Measurements from ENCODE around the gene PGLYRP2.
A peak's percentile ranks its signal among the peaks of the same experiment; 100 is the strongest.
"Not testable (repeated sequence)": the region's sequence is repeated elsewhere in the genome, so short reads cannot be mapped to it uniquely, and the experiment has no call there.

Gene PGLYRP2

GRCh38 chr19:15479391-15480345 lies at the start of gene PGLYRP2:
Gene PGLYRP2 (minus strand): TSS chr19:15479501. CDS start chr19:15479371, 130 bp downstream.
- no peak within 1 kb of the TSS for H3K27ac Mint-ChIP-seq
- no peak for ATAC-seq (ENCODE audit: low read depth)
- H3K27me3 Mint-ChIP-seq = no peaks in the 10 kb centered on the region
- H3K36me3 Mint-ChIP-seq = no peaks in the 10 kb centered on the region
- H3K4me3 Mint-ChIP-seq = no peak within 1 kb of the TSS
- H3K4me1 Mint-ChIP-seq = no peaks in the 10 kb centered on the region
- no peak for DNase-seq (ENCODE audit: low spot score in 2 of 2)
- no peaks in the 10 kb centered on the region for H3K9me3 Mint-ChIP-seq

GRCh38 chr19:15527705-15528104 lies 48.4 kb upstream of the PGLYRP2 start:
- Mint-ChIP-seq H3K27ac (no peak overlapping the region), H3K9me3 (peaks cover 7% of the 10 kb centered on the region), H3K4me3 (no peak overlapping the region), H3K4me1 (no peaks in the 10 kb centered on the region), H3K36me3 (peaks cover 3% of the 10 kb centered on the region), H3K27me3 (peaks cover 11% of the 10 kb centered on the region)
- ATAC-seq (ENCODE audit: low read depth) (no peak), DNase-seq (ENCODE audit: low spot score in 2 of 2) (no peak)

GRCh38 chr19:15526408-15526807 lies 47.1 kb upstream of the PGLYRP2 start:
- DNase-seq (ENCODE audit: low spot score in 2 of 2) (no peak), ATAC-seq (ENCODE audit: low read depth) (no peak)
- Mint-ChIP-seq H3K36me3 (peaks cover 3% of the 10 kb centered on the region), H3K4me1 (no peaks in the 10 kb centered on the region), H3K27ac (no peak overlapping the region), H3K4me3 (no peak overlapping the region), H3K9me3 (peaks cover 7% of the 10 kb centered on the region), H3K27me3 (peaks cover 12% of the 10 kb centered on the region)

- H3K4me1 Mint-ChIP-seq = no peaks in the 10 kb centered on the region
- H3K4me3 Mint-ChIP-seq = no peak overlapping the region
- DNase-seq (ENCODE audit: low spot score in 2 of 2) (no peak), ATAC-seq (ENCODE audit: low read depth) (no peak)
- peaks cover 10% of the 10 kb centered on the region for H3K27me3 Mint-ChIP-seq
- H3K27ac Mint-ChIP-seq = no peak overlapping the region
- peaks cover 5% of the 10 kb centered on the region for H3K9me3 Mint-ChIP-seq
- peaks cover under 1% of the 10 kb centered on the region for H3K36me3 Mint-ChIP-seq
Measured at GRCh38 chr19:15525291-15525690, 46.0 kb upstream of the PGLYRP2 start.

- H3K36me3 Mint-ChIP-seq = no peaks in the 10 kb centered on the region
- no peak overlapping the region for H3K27ac Mint-ChIP-seq
- H3K4me1 Mint-ChIP-seq = no peaks in the 10 kb centered on the region
- H3K4me3 Mint-ChIP-seq = no peak overlapping the region
- peaks cover 9% of the 10 kb centered on the region for H3K27me3 Mint-ChIP-seq
- no peak for DNase-seq (ENCODE audit: low spot score in 2 of 2)
- peaks cover 4% of the 10 kb centered on the region for H3K9me3 Mint-ChIP-seq
- ATAC-seq (ENCODE audit: low read depth) = no peak
Measured at GRCh38 chr19:15524781-15525180, 45.5 kb upstream of the PGLYRP2 start.

GRCh38 chr19:15519433-15519976 lies 40.2 kb upstream of the PGLYRP2 start:
- Mint-ChIP-seq H3K4me3 (no peak overlapping the region), H3K4me1 (no peaks in the 10 kb centered on the region), H3K27me3 (peaks cover 14% of the 10 kb centered on the region), H3K9me3 (peaks cover 3% of the 10 kb centered on the region), H3K27ac (no peak overlapping the region), H3K36me3 (peaks cover 2% of the 10 kb centered on the region)
- no peak for ATAC-seq (ENCODE audit: low read depth)
- no peak for DNase-seq (ENCODE audit: low spot score in 2 of 2)

- ATAC-seq (ENCODE audit: low read depth) = no peak
- Mint-ChIP-seq H3K4me3 (no peak overlapping the region), H3K9me3 (peaks cover 2% of the 10 kb centered on the region), H3K36me3 (peaks cover 4% of the 10 kb centered on the region), H3K4me1 (no peaks in the 10 kb centered on the region), H3K27me3 (peaks cover 14% of the 10 kb centered on the region), H3K27ac (no peak overlapping the region)
- no peak for DNase-seq (ENCODE audit: low spot score in 2 of 2)
Measured at GRCh38 chr19:15517778-15518177, 38.5 kb upstream of the PGLYRP2 start.

GRCh38 chr19:15516363-15516762 lies 37.1 kb upstream of the PGLYRP2 start:
- DNase-seq (ENCODE audit: low spot score in 2 of 2) (no peak), ATAC-seq (ENCODE audit: low read depth) (no peak)
- Mint-ChIP-seq H3K36me3 (peaks cover 4% of the 10 kb centered on the region), H3K27me3 (peaks cover 15% of the 10 kb centered on the region), H3K9me3 (peaks cover 2% of the 10 kb centered on the region), H3K4me3 (no peak overlapping the region), H3K27ac (no peak overlapping the region), H3K4me1 (no peaks in the 10 kb centered on the region)

GRCh38 chr19:15515227-15515625 lies 35.9 kb upstream of the PGLYRP2 start:
- H3K36me3 Mint-ChIP-seq; ATAC-seq (ENCODE audit: low read depth); H3K4me3 Mint-ChIP-seq; H3K27ac Mint-ChIP-seq; DNase-seq (ENCODE audit: low spot score in 2 of 2); H3K9me3 Mint-ChIP-seq; H3K4me1 Mint-ChIP-seq: not testable (repeated sequence)
- H3K27me3 Mint-ChIP-seq = peaks cover 16% of the 10 kb centered on the region

- no peak overlapping the region for H3K4me3 Mint-ChIP-seq
- no peaks in the 10 kb centered on the region for H3K9me3 Mint-ChIP-seq
- no peak overlapping the region for H3K27ac Mint-ChIP-seq
- peaks cover 2% of the 10 kb centered on the region for H3K36me3 Mint-ChIP-seq
- peaks cover 3% of the 10 kb centered on the region for H3K4me1 Mint-ChIP-seq
- no peak for DNase-seq (ENCODE audit: low spot score in 2 of 2)
- peaks cover 19% of the 10 kb centered on the region for H3K27me3 Mint-ChIP-seq
- no peak for ATAC-seq (ENCODE audit: low read depth)
Measured at GRCh38 chr19:15511671-15512424, 32.5 kb upstream of the PGLYRP2 start.

- H3K36me3 Mint-ChIP-seq = peaks cover 2% of the 10 kb centered on the region
- H3K4me1 Mint-ChIP-seq = peaks cover 3% of the 10 kb centered on the region
- ATAC-seq (ENCODE audit: low read depth) (no peak), DNase-seq (ENCODE audit: low spot score in 2 of 2) (no peak)
- H3K9me3 Mint-ChIP-seq = peaks cover 2% of the 10 kb centered on the region
- H3K27ac Mint-ChIP-seq = no peak within 1 kb of the TSS
- H3K27me3 Mint-ChIP-seq = peaks cover 23% of the 10 kb centered on the region
- H3K4me3 Mint-ChIP-seq = peak within 1 kb of the TSS; percentile 49
Measured at GRCh38 chr19:15508035-15508710, 28.9 kb upstream of the PGLYRP2 start, which contains the start of gene CYP4F22. Gene CYP4F22 (plus strand): TSS chr19:15508525. CDS start chr19:15525337, 16,812 bp downstream.

GRCh38 chr19:15507068-15508034 lies 28.1 kb upstream of the PGLYRP2 start:
- Mint-ChIP-seq H3K4me1 (peaks cover 3% of the 10 kb centered on the region), H3K36me3 (peaks cover 2% of the 10 kb centered on the region), H3K4me3 (no peak overlapping the region), H3K9me3 (peaks cover 2% of the 10 kb centered on the region), H3K27me3 (peaks cover 23% of the 10 kb centered on the region), H3K27ac (no peak overlapping the region)
- ATAC-seq (ENCODE audit: low read depth) (no peak), DNase-seq (ENCODE audit: low spot score in 2 of 2) (no peak)
